Mucosa of descending colon (tissue), 3 donors: ENCODE results near the gene NELFE. TPM values are rescaled to one million over a fixed set of nuclear protein-coding genes. Genes with fewer than 3 reads are reported as not detected.

Experiments
- ATAC-seq: fragments of 200-7000 bp; cut with Tn5 transposase; one replicate; pipeline ENCODE4 v1.9.1; 2020; ENCODE audit warnings: mild to moderate bottlenecking, moderate library complexity
- DNase-seq, 3 donors: peaks; one replicate each; pipeline ENCODE4 v3.0.0-alpha.2; 2020
- H3K36me3 ChIP-seq: fragments of 200-600 bp; one replicate; pipeline ENCODE4 v1.8.0; 2021; ENCODE audit warnings: low read depth, mild to moderate bottlenecking
- H3K4me1 ChIP-seq: fragments of 200-600 bp; one replicate; pipeline ENCODE4 v1.8.0; 2021; ENCODE audit warnings: low read depth, mild to moderate bottlenecking
- H3K4me3 ChIP-seq: fragments of 200-600 bp; one replicate; pipeline ENCODE4 v1.8.0; 2021; ENCODE audit warnings: mild to moderate bottlenecking
- H3K9me3 ChIP-seq: fragments of 200-600 bp; one replicate; pipeline ENCODE4 v1.8.0; 2021; ENCODE audit warnings: mild to moderate bottlenecking
- intact Hi-C, 2 donors: fragments of 100-400 bp; cut with DNase I in 1 of 2; cut with micrococcal nuclease in 1 of 2; formaldehyde crosslinking; loops; one replicate each; pipeline versions ENCODE4 v1.11.0 to v1.11.1; 2022; cut with DNase I, micrococcal nuclease
- total RNA-seq, 3 donors: library from RNA; stranded (reverse); fragmentation: NEBNext Ultra II Directional in 2 of 3; extraction: Animal tissue kit (Norgen Biotek cat#: 25700) in 2 of 3; gene quantifications; one replicate each; pipeline versions ENCODE4 v1.2.1 to v1.2.4, GENCODE V29; 2021 to 2023
- TF ChIP-seq, protein P1 (sequence below): fragments of 200-600 bp; IDR thresholded peaks from one replicate; pipeline ENCODE4 v1.8.0; 2022; ENCODE audit warnings: antibody characterized with exemption, mild to moderate bottlenecking
- donor health status: DM: no; HTN: no; CAD: no; lungs with moderate emphysema.
- donor health status: DM: no; HTN: no; CAD: no.
- donor health status: DM: no; HTN: yes; CAD: no.

Gene NELFE
- total RNA-seq, 3 donors from 2014 or later, result 44.9 to 52.4 (median 51.8) TPM

DNA sequence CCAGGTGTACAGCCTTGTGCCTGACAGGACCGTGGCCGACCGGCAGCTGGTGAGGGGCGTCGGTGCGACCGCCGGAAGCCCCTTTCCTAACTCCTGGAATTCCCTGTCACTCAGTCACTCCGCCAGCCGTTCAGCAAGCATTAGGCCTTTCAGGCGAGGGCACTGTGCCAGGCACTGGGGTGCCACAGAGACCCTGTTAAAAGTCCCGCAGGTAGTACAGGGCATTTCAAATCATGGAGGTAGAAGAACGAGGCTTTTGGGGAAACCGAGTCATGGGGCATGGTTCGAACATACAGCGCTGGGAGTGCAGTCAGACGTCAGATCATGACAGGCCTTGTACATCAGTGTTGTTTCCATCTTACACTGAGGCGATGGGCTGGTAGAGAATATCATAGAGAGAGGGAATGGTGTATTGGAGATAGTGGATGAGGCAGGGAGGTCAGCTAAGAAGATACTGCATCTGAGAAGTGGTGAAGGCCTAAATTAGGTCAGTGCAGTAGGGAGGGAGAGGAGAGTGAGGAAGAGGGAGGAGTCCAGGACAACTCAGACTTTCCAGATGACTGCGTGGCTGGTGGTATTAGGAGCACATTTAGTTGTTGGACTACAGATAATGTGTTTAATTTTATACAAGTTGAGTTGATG, 14.1 kb upstream of the NELFE start:
- no peak for ATAC-seq
- peaks cover 17% of the 10 kb centered on the region for H3K4me1 ChIP-seq

DNA sequence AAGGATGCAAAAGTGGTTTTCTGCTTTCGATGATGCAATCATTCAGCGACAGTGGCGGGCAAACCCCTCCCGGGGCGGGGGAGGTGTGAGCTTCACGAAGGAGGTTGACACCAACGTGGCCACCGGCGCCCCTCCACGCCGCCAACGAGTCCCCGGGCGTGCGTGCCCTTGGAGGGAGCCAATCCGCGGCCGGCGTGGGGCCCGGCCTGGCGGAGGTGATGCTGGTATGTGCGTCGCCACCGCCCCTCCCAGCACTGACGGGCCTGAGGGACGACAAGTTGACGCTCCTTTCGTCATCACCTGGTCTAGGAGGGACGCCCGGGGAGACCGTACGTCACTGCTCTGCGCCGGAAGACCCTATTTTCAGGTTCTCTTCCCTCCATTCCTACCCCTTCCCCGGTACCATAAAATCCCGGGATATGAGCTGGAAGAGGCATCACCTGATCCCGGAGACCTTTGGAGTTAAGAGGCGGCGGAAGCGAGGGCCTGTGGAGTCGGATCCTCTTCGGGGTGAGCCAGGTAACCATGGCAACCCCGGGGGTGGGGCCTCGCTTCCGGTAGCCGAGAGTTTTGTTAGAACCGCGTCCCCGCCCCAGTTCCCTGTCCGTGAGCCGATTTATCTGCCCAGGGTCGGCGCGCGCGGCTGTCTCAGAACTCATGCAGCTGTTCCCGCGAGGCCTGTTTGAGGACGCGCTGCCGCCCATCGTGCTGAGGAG, 13.4 kb upstream of the NELFE start, which contains the start of gene DXO:
TSS of gene DXO (minus strand) at position 146 of the 716 bp plus-strand sequence. CDS start 463 bp downstream, outside the sequence.
- H3K36me3 ChIP-seq, result peaks cover 2% of the 10 kb centered on the region

More for the DNA sequence above, 14.1 kb upstream of the NELFE start:
- intact Hi-C loops, result no loop called here
- no peak for DNase-seq
- TF ChIP-seq, protein P1, sequence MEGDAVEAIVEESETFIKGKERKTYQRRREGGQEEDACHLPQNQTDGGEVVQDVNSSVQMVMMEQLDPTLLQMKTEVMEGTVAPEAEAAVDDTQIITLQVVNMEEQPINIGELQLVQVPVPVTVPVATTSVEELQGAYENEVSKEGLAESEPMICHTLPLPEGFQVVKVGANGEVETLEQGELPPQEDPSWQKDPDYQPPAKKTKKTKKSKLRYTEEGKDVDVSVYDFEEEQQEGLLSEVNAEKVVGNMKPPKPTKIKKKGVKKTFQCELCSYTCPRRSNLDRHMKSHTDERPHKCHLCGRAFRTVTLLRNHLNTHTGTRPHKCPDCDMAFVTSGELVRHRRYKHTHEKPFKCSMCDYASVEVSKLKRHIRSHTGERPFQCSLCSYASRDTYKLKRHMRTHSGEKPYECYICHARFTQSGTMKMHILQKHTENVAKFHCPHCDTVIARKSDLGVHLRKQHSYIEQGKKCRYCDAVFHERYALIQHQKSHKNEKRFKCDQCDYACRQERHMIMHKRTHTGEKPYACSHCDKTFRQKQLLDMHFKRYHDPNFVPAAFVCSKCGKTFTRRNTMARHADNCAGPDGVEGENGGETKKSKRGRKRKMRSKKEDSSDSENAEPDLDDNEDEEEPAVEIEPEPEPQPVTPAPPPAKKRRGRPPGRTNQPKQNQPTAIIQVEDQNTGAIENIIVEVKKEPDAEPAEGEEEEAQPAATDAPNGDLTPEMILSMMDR, result no peak
- peaks cover 2% of the 10 kb centered on the region for H3K36me3 ChIP-seq
- H3K9me3 ChIP-seq, result no peaks in the 10 kb centered on the region
- H3K4me3 ChIP-seq, result peak overlapping the region; percentile 76

DNA sequence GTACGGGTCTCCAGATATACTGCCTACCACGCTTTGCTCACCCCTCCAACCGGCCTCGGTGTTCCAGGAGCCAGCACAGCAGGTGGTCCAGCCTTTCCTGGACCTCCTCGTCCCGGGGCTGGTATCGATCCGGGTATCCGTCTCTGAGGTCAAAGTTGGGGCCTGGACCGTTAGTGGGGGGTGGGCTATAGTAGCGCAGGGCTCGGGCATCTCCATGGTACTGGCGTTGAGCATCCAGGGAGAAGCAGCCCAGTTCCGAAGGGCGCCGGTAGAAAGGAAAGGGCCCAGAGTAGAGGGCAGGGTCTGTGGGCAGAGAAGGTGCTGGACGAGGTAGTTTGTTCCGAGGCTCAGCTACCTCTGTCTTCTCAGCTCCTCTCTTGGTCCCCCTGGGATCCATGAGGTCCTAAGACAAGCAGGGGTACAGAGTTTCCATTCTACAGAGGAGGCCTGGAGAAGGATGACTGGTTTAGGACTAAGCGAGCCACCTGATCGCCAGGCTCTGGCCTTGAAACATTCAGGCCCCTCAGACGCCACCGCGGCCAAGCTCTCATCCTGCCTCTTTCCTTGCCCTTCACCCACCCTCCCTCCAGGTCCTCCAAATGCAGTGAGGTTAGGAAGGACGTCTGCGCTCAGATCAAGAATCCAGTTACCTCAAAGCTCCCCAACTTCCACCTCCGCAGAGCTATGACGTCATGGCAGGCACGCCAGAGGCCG, 12.7 kb upstream of the NELFE start:
- Histone ChIP-seq H3K36me3 (peaks cover 2% of the 10 kb centered on the region), H3K4me3 (peak overlapping the region; percentile 76), H3K9me3 (no peaks in the 10 kb centered on the region), H3K4me1 (peaks cover 17% of the 10 kb centered on the region)
- ATAC-seq (no peak), DNase-seq (peak in 1 of 3 donors; percentile 43)
- TF ChIP-seq, protein P1, result no peak
- intact Hi-C loops, result no loop called here

More for the DNA sequence above, 13.4 kb upstream of the NELFE start, which contains the start of gene DXO:
- DNase-seq, result peak; percentile 94 to 98 (median 98)
- intact Hi-C loops, result no loop called here
- Histone ChIP-seq H3K4me1 (peaks cover 17% of the 10 kb centered on the region), H3K4me3 (peak within 1 kb of the TSS; percentile 76), H3K9me3 (no peaks in the 10 kb centered on the region)
- peak; percentile 95 for ATAC-seq
- TF ChIP-seq, protein P1, result no peak

DNA sequence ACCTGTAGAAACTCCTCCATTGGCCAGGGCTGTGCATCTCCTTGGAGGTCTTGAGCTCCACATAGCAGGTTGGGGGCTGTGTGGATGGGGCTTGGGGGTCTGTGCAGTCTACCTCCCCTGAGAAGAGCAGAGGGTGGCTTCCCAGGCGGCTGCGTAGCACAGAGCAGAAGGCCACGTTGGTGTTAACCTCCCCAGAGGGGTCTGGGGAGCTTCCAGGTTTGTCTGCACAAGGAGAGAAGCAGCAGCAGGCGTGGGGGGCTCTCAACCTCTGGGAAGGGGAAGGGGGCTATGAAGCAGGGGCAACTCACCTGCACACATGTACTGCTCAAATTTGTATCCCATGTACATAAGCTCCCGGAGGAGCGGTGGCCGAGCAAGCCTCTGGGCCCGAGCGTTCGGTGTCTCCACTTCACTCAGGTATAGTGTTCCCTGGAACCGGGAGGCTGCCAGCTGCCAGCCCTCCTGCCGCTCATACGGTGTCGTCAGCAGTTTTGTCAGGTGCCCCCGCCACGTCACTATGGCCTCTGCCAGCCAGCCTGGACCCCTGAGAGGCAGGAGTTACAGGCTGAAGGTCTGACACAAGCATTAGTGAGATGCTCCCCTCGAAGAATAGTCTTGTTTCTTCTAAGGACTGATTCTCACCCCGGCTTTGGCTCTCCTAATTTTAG, 12.0 kb upstream of the NELFE start:
- peaks cover 17% of the 10 kb centered on the region for H3K4me1 ChIP-seq
- intact Hi-C loops, result no loop called here
- ATAC-seq (no peak), DNase-seq (no peak)
- TF ChIP-seq, protein P1, result no peak
- H3K36me3 ChIP-seq, result peaks cover 2% of the 10 kb centered on the region
- no peaks in the 10 kb centered on the region for H3K9me3 ChIP-seq
- H3K4me3 ChIP-seq, result no peak overlapping the region
